ENCODE measurements around the gene RBMS3. TPM values are rescaled to one million over a fixed set of nuclear protein-coding genes. Genes with fewer than 3 reads are reported as not detected.

RBMS3 gene
- total RNA-seq, 1 donor from 2014 or later, result 70.0 TPM

- intact Hi-C loops (cut with DNase I), result loop anchor here (10.0 kb wide), 1 partner anchor 183 kb away; no protein-coding TSS in a partner anchor
- Histone ChIP-seq H3K4me1 (peaks cover 35% of the 10 kb centered on the region), H3K4me3 (no peak overlapping the region), H3K9me3 (no peaks in the 10 kb centered on the region), H3K27me3 (no peaks in the 10 kb centered on the region), H3K36me3 (no peaks in the 10 kb centered on the region), H3K27ac (no peak overlapping the region)
- TF ChIP-seq CTCF (IDR thresholded peaks at IDR 0.05), result no peak
- no peak for TF ChIP-seq POLR2AphosphoS5 (IDR thresholded peaks at IDR 0.05; ENCODE audit: insufficient read depth in 1 of 2, low read depth in 1 of 2)
- TF ChIP-seq POLR2A (IDR thresholded peaks at IDR 0.05), result no peak
- no peak for DNase-seq (ENCODE audit: extremely low spot score in 2 of 2)
These were observed 230.8 kb downstream of the RBMS3 start for GRCh38 chr3:29511701-29512100.

- no peak for DNase-seq (ENCODE audit: extremely low spot score in 2 of 2)
- Histone ChIP-seq H3K9me3 (no peaks in the 10 kb centered on the region), H3K27me3 (no peaks in the 10 kb centered on the region), H3K4me3 (no peak overlapping the region), H3K36me3 (no peaks in the 10 kb centered on the region), H3K4me1 (peaks cover 35% of the 10 kb centered on the region), H3K27ac (no peak overlapping the region)
- intact Hi-C loops (cut with DNase I), result loop anchor here (10.0 kb wide), 1 partner anchor 182 kb away; no protein-coding TSS in a partner anchor
- no peak for TF ChIP-seq POLR2A (IDR thresholded peaks at IDR 0.05)
- TF ChIP-seq CTCF (IDR thresholded peaks at IDR 0.05), result no peak
- no peak for TF ChIP-seq POLR2AphosphoS5 (IDR thresholded peaks at IDR 0.05; ENCODE audit: insufficient read depth in 1 of 2, low read depth in 1 of 2)
These were observed 231.8 kb downstream of the RBMS3 start for GRCh38 chr3:29512641-29513040.

- no peak for DNase-seq (ENCODE audit: extremely low spot score in 2 of 2)
- intact Hi-C loops (cut with DNase I), result loop anchor here (10.0 kb wide), 1 partner anchor 182 kb away; no protein-coding TSS in a partner anchor
These were observed 232.4 kb downstream of the RBMS3 start for GRCh38 chr3:29513236-29513635.

GRCh38 chr3:29514170-29514569 is 233.3 kb downstream of the RBMS3 start:
- no peak for DNase-seq (ENCODE audit: extremely low spot score in 2 of 2)
- Histone ChIP-seq H3K4me1 (peaks cover 36% of the 10 kb centered on the region), H3K4me3 (no peak overlapping the region), H3K9me3 (no peaks in the 10 kb centered on the region), H3K27ac (peak overlapping the region; percentile 4), H3K27me3 (no peaks in the 10 kb centered on the region), H3K36me3 (no peaks in the 10 kb centered on the region)
- intact Hi-C loops (cut with DNase I), result loop anchor here (10.0 kb wide), 1 partner anchor 181 kb away; no protein-coding TSS in a partner anchor
- TF ChIP-seq POLR2A (IDR thresholded peaks at IDR 0.05), result no peak
- TF ChIP-seq CTCF (IDR thresholded peaks at IDR 0.05), result no peak
- no peak for TF ChIP-seq POLR2AphosphoS5 (IDR thresholded peaks at IDR 0.05; ENCODE audit: insufficient read depth in 1 of 2, low read depth in 1 of 2)

More at GRCh38 chr3:29513236-29513635, 232.4 kb downstream of the RBMS3 start:
- Histone ChIP-seq H3K4me3 (no peak overlapping the region), H3K9me3 (no peaks in the 10 kb centered on the region), H3K27ac (no peak overlapping the region), H3K36me3 (no peaks in the 10 kb centered on the region), H3K4me1 (peaks cover 35% of the 10 kb centered on the region), H3K27me3 (no peaks in the 10 kb centered on the region)
- no peak for TF ChIP-seq POLR2AphosphoS5 (IDR thresholded peaks at IDR 0.05; ENCODE audit: insufficient read depth in 1 of 2, low read depth in 1 of 2)

- Histone ChIP-seq H3K27me3 (no peaks in the 10 kb centered on the region), H3K9me3 (no peaks in the 10 kb centered on the region), H3K4me1 (peaks cover 43% of the 10 kb centered on the region), H3K36me3 (no peaks in the 10 kb centered on the region), H3K4me3 (no peak overlapping the region), H3K27ac (no peak overlapping the region)
- TF ChIP-seq POLR2A (IDR thresholded peaks at IDR 0.05) (no peak), POLR2AphosphoS5 (IDR thresholded peaks at IDR 0.05; ENCODE audit: insufficient read depth in 1 of 2, low read depth in 1 of 2) (no peak), CTCF (IDR thresholded peaks at IDR 0.05) (no peak)
- intact Hi-C loops (cut with DNase I), result loop anchor here (10.0 kb wide), 1 partner anchor 180 kb away; no protein-coding TSS in a partner anchor
- DNase-seq (ENCODE audit: extremely low spot score in 2 of 2), result no peak
These were observed 234.0 kb downstream of the RBMS3 start for GRCh38 chr3:29514912-29515311.

Measured in vagina (tissue), 2 donors.